ENCODE measurements around the gene RFWD3. TPM values are rescaled to one million over a fixed set of nuclear protein-coding genes. Genes with fewer than 3 reads are reported as not detected.
A peak's percentile ranks its signal among the peaks of the same experiment; 100 is the strongest.

The RFWD3 gene
- total and polyA plus RNA-seq, 2 of the 8 experiments (the other 6 are each of a cell fraction or from before 2014, with no cell fraction given) = 67.1 to 114 TPM

GRCh38 chr16:74605746-74606520 lies 60.7 kb downstream of the RFWD3 start (continued):
- TF ChIP-seq SIN3A (conservative IDR thresholded peaks at IDR 0.05 in 1 of 2, IDR thresholded peaks at IDR 0.05 in 1 of 2; ENCODE audit: low read depth in 1 of 2, low read length in 2 of 2) (0 out of 4 replicates have a peak, but pooled peaks of 1 of the 2 experiments have one; percentile 12), RXRA (IDR thresholded peaks at IDR 0.05; ENCODE audit: insufficient read depth, low read depth, low read length) (no peak), NANOG (IDR thresholded peaks at IDR 0.05; ENCODE audit: insufficient read depth, low read depth, low read length, poor library complexity, severe bottlenecking) (no peak), KDM4A (IDR thresholded peaks at IDR 0.05; ENCODE audit: low read depth, low read length, severe bottlenecking) (peak; percentile 39), EP300 (IDR thresholded peaks at IDR 0.05; ENCODE audit: borderline replicate concordance in 1 of 2, low read depth in 2 of 2, low read length in 2 of 2) (no peak), SUZ12 (IDR thresholded peaks at IDR 0.05; ENCODE audit: low read length) (no peak), HDAC6 (IDR thresholded peaks at IDR 0.05; ENCODE audit: low read depth, low read length) (no peak), POLR2AphosphoS5 (IDR thresholded peaks at IDR 0.05; ENCODE audit: low read depth, low read length) (no peak), RBBP5 (IDR thresholded peaks at IDR 0.05; ENCODE audit: borderline replicate concordance, low read depth, low read length) (no peak), TCF12 (IDR thresholded peaks at IDR 0.05; ENCODE audit: low read depth, low read length) (no peak), GTF2F1 (IDR thresholded peaks at IDR 0.05; ENCODE audit: borderline replicate concordance, low read depth, low read length) (no peak), EGR1 (IDR thresholded peaks at IDR 0.05; ENCODE audit: borderline replicate concordance, low read depth, low read length) (no peak), JUN (IDR thresholded peaks at IDR 0.05; ENCODE audit: low read depth, low read length) (no peak)
- TF ChIP-seq, protein P1, sequence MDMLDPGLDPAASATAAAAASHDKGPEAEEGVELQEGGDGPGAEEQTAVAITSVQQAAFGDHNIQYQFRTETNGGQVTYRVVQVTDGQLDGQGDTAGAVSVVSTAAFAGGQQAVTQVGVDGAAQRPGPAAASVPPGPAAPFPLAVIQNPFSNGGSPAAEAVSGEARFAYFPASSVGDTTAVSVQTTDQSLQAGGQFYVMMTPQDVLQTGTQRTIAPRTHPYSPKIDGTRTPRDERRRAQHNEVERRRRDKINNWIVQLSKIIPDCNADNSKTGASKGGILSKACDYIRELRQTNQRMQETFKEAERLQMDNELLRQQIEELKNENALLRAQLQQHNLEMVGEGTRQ (IDR thresholded peaks at IDR 0.05; ENCODE audit: low read length) = no peak

All from H1 (cell line).